ENCODE results near the gene RSPH6A.

DNA sequence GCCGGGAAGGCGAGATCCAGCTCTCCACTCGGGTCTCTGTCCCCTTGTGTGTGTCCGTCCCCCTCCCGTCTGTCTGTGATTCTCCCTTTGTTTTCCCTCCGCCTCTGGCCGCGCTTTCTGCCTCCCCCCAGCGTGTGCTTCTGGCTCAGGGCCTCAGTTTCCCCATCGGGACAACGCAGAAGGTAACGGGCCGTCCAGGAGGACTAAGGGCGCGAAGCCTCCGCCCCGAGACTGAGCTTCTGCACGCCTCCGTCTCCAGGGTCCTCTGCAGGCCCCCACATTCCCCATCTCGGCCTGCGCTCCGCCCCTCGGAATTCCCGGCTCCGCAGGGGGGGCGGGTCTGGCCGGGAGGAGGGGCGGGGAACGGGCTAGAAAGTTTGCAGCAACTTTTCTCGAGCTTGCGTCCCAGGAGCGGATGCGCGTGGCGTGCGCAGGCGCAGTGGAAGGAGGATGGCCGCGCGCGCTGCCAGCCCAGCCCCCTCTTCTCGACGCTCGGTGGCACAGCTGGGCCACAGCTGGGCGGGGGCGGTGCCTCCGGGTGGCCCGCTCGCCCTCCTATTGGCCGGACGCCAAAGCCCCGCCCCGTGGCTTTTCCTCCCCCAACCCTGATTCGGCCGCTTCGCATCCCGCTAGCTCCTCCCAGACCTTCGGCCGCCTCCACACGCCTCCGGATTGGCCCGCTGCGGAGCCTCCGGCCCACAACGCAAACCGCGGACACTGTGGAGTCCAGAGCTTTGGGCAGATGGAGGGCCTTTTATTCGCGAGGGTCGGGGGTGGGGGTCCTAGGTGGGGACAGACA is 45.9 kb downstream of the RSPH6A start, which contains the start of gene SIX5:
- TF ChIP-seq, protein P1, sequence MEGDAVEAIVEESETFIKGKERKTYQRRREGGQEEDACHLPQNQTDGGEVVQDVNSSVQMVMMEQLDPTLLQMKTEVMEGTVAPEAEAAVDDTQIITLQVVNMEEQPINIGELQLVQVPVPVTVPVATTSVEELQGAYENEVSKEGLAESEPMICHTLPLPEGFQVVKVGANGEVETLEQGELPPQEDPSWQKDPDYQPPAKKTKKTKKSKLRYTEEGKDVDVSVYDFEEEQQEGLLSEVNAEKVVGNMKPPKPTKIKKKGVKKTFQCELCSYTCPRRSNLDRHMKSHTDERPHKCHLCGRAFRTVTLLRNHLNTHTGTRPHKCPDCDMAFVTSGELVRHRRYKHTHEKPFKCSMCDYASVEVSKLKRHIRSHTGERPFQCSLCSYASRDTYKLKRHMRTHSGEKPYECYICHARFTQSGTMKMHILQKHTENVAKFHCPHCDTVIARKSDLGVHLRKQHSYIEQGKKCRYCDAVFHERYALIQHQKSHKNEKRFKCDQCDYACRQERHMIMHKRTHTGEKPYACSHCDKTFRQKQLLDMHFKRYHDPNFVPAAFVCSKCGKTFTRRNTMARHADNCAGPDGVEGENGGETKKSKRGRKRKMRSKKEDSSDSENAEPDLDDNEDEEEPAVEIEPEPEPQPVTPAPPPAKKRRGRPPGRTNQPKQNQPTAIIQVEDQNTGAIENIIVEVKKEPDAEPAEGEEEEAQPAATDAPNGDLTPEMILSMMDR (IDR thresholded peaks at IDR 0.05), result peak in 1 of 3 experiments; percentile 6
- TF ChIP-seq POLR2A (IDR thresholded peaks at IDR 0.05; ENCODE audit: low read depth) (peak; percentile 84), POLR2AphosphoS5 (IDR thresholded peaks at IDR 0.05) (peak; percentile 98 to 99), EP300 (IDR thresholded peaks at IDR 0.05) (no peak)
